ENCODE data around the gene SERTAD2.

SERTAD2 gene

GRCh38 chr2:64594226-64594989 lies 59.3 kb downstream of the SERTAD2 start:
- H4K20me1 ChIP-seq (ENCODE audit: insufficient read depth, low read length, poor library complexity, severe bottlenecking), result no peaks in the 10 kb centered on the region
- no peak overlapping the region for H3K9ac ChIP-seq (ENCODE audit: low read depth, low read length, poor library complexity, severe bottlenecking)
- no peaks in the 10 kb centered on the region for H3K9me3 ChIP-seq (ENCODE audit: insufficient read depth, low read depth, low read length)
- no peaks in the 10 kb centered on the region for H3K79me2 ChIP-seq (ENCODE audit: insufficient read depth, low read length)
- H3K4me2 ChIP-seq (ENCODE audit: low read depth, low read length, poor library complexity, severe bottlenecking), result no peak overlapping the region
- no peaks in the 10 kb centered on the region for H3K27me3 ChIP-seq (ENCODE audit: insufficient read depth, low read length, poor library complexity, severe bottlenecking)
- no peaks in the 10 kb centered on the region for H3K4me1 ChIP-seq (ENCODE audit: insufficient read depth, low read length, poor library complexity, severe bottlenecking)
- H3K36me3 ChIP-seq (ENCODE audit: insufficient read depth, low read length), result peaks cover 38% of the 10 kb centered on the region; the same call in 1 of the 2 replicates
- no peak overlapping the region for H2AFZ ChIP-seq (ENCODE audit: low read length)
- H3K4me3 ChIP-seq (ENCODE audit: low read length, poor library complexity, severe bottlenecking), result no peak overlapping the region
- no peak for TF ChIP-seq EZH2phosphoT487 (IDR thresholded peaks at IDR 0.05; ENCODE audit: borderline replicate concordance)
- TF ChIP-seq, protein P1, sequence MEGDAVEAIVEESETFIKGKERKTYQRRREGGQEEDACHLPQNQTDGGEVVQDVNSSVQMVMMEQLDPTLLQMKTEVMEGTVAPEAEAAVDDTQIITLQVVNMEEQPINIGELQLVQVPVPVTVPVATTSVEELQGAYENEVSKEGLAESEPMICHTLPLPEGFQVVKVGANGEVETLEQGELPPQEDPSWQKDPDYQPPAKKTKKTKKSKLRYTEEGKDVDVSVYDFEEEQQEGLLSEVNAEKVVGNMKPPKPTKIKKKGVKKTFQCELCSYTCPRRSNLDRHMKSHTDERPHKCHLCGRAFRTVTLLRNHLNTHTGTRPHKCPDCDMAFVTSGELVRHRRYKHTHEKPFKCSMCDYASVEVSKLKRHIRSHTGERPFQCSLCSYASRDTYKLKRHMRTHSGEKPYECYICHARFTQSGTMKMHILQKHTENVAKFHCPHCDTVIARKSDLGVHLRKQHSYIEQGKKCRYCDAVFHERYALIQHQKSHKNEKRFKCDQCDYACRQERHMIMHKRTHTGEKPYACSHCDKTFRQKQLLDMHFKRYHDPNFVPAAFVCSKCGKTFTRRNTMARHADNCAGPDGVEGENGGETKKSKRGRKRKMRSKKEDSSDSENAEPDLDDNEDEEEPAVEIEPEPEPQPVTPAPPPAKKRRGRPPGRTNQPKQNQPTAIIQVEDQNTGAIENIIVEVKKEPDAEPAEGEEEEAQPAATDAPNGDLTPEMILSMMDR (conservative IDR thresholded peaks at IDR 0.05; ENCODE audit: low read length), result no peak
- H3F3A ChIP-seq (ENCODE audit: low read depth), result no peaks in the 10 kb centered on the region
- H3K9me2 ChIP-seq (replicated peaks; ENCODE audit: low read depth, low read length), result no peaks in the 10 kb centered on the region

DNA sequence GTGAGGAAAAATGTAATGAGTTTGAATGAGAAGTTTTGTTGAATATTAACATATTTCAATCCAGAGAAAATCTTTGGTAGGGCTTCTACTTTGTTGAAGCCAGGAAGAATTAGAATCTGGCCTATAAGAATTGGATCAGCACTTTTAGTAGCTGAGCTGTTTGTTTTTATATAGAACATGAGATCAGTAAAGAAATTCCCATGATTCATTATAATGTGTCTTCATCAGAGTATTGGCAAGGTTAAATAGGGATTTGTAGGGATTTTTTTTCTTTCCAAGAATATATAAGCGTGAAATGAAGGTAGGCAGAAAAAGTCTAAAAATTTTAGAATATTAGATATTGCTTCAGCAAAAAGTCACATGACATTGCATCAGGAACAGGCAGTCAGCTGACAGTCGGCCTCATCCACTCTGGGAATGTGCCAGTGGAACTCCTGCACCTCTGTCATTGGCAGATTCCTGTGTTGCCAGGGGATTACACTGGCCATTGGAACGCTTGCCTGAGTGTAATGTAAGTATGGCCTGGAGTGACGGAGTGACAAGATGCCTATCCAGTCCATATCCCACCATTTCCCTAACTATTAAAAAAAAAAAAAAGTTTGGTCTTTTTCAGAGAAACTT lies 60.6 kb downstream of the SERTAD2 start:
- Histone ChIP-seq H3F3A (ENCODE audit: low read depth) (no peaks in the 10 kb centered on the region), H3K4me1 (ENCODE audit: insufficient read depth, low read length, poor library complexity, severe bottlenecking) (no peaks in the 10 kb centered on the region), H2AFZ (ENCODE audit: low read length) (no peak overlapping the region), H3K4me2 (ENCODE audit: low read depth, low read length, poor library complexity, severe bottlenecking) (no peak overlapping the region), H3K36me3 (ENCODE audit: insufficient read depth, low read length) (peaks cover 50% of the 10 kb centered on the region), H3K9ac (ENCODE audit: low read depth, low read length, poor library complexity, severe bottlenecking) (no peak overlapping the region), H3K27me3 (ENCODE audit: insufficient read depth, low read length, poor library complexity, severe bottlenecking) (no peaks in the 10 kb centered on the region), H3K9me2 (replicated peaks; ENCODE audit: low read depth, low read length) (no peaks in the 10 kb centered on the region), H3K79me2 (ENCODE audit: insufficient read depth, low read length) (no peaks in the 10 kb centered on the region), H3K4me3 (ENCODE audit: low read length, poor library complexity, severe bottlenecking) (no peak overlapping the region), H3K9me3 (ENCODE audit: insufficient read depth, low read depth, low read length) (no peaks in the 10 kb centered on the region), H4K20me1 (ENCODE audit: insufficient read depth, low read length, poor library complexity, severe bottlenecking) (no peaks in the 10 kb centered on the region)
- TF ChIP-seq, protein P1 (conservative IDR thresholded peaks at IDR 0.05; ENCODE audit: low read length), result no peak
- TF ChIP-seq EZH2phosphoT487 (IDR thresholded peaks at IDR 0.05; ENCODE audit: borderline replicate concordance), result no peak

DNA sequence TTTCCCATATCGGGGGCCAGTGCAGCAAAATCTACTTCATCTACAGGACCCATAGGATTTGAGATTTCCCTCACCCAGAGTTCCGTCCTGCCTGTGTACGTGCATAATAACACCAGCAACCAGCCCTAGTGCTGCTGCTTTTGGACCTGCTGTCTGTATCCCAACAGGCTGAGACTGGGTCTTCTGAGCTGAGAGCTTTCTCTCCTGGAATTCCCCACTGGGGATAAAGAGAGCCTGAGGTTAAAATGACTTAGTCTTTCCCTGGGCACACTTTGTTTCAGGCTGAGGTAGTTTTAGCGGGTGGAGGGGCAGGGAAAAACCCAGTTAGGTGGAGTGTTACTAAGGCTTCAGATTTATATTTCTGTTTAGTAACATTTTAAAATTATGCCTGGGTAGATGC lies 62.5 kb downstream of the SERTAD2 start:
- Histone ChIP-seq H3K79me2 (ENCODE audit: insufficient read depth, low read length) (no peaks in the 10 kb centered on the region), H2AFZ (ENCODE audit: low read length) (no peak overlapping the region), H3K4me1 (ENCODE audit: insufficient read depth, low read length, poor library complexity, severe bottlenecking) (no peaks in the 10 kb centered on the region), H3K9ac (ENCODE audit: low read depth, low read length, poor library complexity, severe bottlenecking) (no peak overlapping the region), H3K9me2 (replicated peaks; ENCODE audit: low read depth, low read length) (no peaks in the 10 kb centered on the region), H3K9me3 (ENCODE audit: insufficient read depth, low read depth, low read length) (no peaks in the 10 kb centered on the region), H4K20me1 (ENCODE audit: insufficient read depth, low read length, poor library complexity, severe bottlenecking) (no peaks in the 10 kb centered on the region), H3F3A (ENCODE audit: low read depth) (no peaks in the 10 kb centered on the region), H3K4me3 (ENCODE audit: low read length, poor library complexity, severe bottlenecking) (no peak overlapping the region), H3K27me3 (ENCODE audit: insufficient read depth, low read length, poor library complexity, severe bottlenecking) (no peaks in the 10 kb centered on the region), H3K4me2 (ENCODE audit: low read depth, low read length, poor library complexity, severe bottlenecking) (no peak overlapping the region), H3K36me3 (ENCODE audit: insufficient read depth, low read length) (peaks cover 62% of the 10 kb centered on the region)
- no peak for TF ChIP-seq EZH2phosphoT487 (IDR thresholded peaks at IDR 0.05; ENCODE audit: borderline replicate concordance)
- TF ChIP-seq, protein P1 (conservative IDR thresholded peaks at IDR 0.05; ENCODE audit: low read length), result no peak

All from Loucy (cell line).